ENCODE data around the gene IFNA5. TPM values are rescaled to one million over a fixed set of nuclear protein-coding genes. Genes with fewer than 3 reads are reported as not detected.

Gene IFNA5
- polyA plus RNA-seq, 1 experiment, result not detected

GRCh38 chr9:21294364-21294774 lies 10.7 kb downstream of the IFNA5 start:
- ChIA-PET POLR2A (no interaction called here), CTCF (no interaction called here)
- peaks cover 3% of the 10 kb centered on the region; the same call in 1 of the 2 replicates for H3K27me3 ChIP-seq (ENCODE audit: control insufficient read depth, insufficient read depth, low read length)
- DNase-seq (ENCODE audit: low read depth), result no peak
- H3K4me3 ChIP-seq (ENCODE audit: low read depth, low read length), result no peak overlapping the region
- no peak for TF ChIP-seq CTCF (IDR thresholded peaks at IDR 0.05; ENCODE audit: insufficient read depth, low read depth, low read length)
- no peaks in the 10 kb centered on the region for H3K36me3 ChIP-seq (ENCODE audit: control insufficient read depth, insufficient read depth, low read length)

- H3K4me3 ChIP-seq (ENCODE audit: low read depth, low read length), result no peak overlapping the region
- CTCF ChIA-PET, result no interaction called here
- peaks cover 3% of the 10 kb centered on the region; the same call in 1 of the 2 replicates for H3K27me3 ChIP-seq (ENCODE audit: control insufficient read depth, insufficient read depth, low read length)
- POLR2A ChIA-PET, result no interaction called here
- no peaks in the 10 kb centered on the region for H3K36me3 ChIP-seq (ENCODE audit: control insufficient read depth, insufficient read depth, low read length)
- no peak for TF ChIP-seq CTCF (IDR thresholded peaks at IDR 0.05; ENCODE audit: insufficient read depth, low read depth, low read length)
- no peak for DNase-seq (ENCODE audit: low read depth)
Measured at GRCh38 chr9:21289848-21290247, 15.3 kb downstream of the IFNA5 start.

DNA sequence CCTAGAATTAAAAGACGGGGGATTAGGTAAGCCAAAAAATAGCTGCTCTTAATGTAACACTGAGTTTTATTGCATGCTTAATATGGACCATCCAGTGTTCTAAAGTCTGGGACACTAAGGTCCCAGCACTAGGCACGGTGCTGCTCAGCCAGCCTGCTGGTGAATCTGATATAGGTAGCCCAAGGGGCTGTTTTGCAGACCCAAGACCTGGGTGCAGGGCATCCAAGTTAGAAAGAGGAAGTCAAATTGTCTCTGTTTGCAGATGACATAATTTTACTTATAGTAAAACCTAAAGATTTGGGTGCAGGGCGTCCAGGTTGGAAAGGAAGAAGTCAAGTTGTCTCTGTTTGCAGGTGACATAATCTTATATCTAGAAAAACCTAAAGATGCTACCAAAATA lies 17.8 kb downstream of the IFNA5 start:
- CTCF ChIA-PET, result no interaction called here
- no peak for TF ChIP-seq CTCF (IDR thresholded peaks at IDR 0.05; ENCODE audit: insufficient read depth, low read depth, low read length)

GRCh38 chr9:21286659-21287058 lies 18.5 kb downstream of the IFNA5 start:
- Histone ChIP-seq H3K36me3 (ENCODE audit: control insufficient read depth, insufficient read depth, low read length) (no peaks in the 10 kb centered on the region), H3K4me3 (ENCODE audit: low read depth, low read length) (no peak overlapping the region), H3K27me3 (ENCODE audit: control insufficient read depth, insufficient read depth, low read length) (peaks cover 3% of the 10 kb centered on the region; the same call in 1 of the 2 replicates)
- ChIA-PET CTCF (no interaction called here), POLR2A (no interaction called here)
- DNase-seq (ENCODE audit: low read depth), result no peak
- no peak for TF ChIP-seq CTCF (IDR thresholded peaks at IDR 0.05; ENCODE audit: insufficient read depth, low read depth, low read length)

More for the DNA sequence above, 17.8 kb downstream of the IFNA5 start:
- H3K4me3 ChIP-seq (ENCODE audit: low read depth, low read length), result no peak overlapping the region
- POLR2A ChIA-PET, result no interaction called here
- no peaks in the 10 kb centered on the region for H3K36me3 ChIP-seq (ENCODE audit: control insufficient read depth, insufficient read depth, low read length)
- no peak for DNase-seq (ENCODE audit: low read depth)
- H3K27me3 ChIP-seq (ENCODE audit: control insufficient read depth, insufficient read depth, low read length), result peaks cover 3% of the 10 kb centered on the region; the same call in 1 of the 2 replicates

- Histone ChIP-seq H3K4me3 (ENCODE audit: low read depth, low read length) (no peak overlapping the region), H3K36me3 (ENCODE audit: control insufficient read depth, insufficient read depth, low read length) (no peaks in the 10 kb centered on the region), H3K27me3 (ENCODE audit: control insufficient read depth, insufficient read depth, low read length) (peaks cover 3% of the 10 kb centered on the region; the same call in 1 of the 2 replicates)
- ChIA-PET POLR2A (no interaction called here), CTCF (no interaction called here)
- no peak for DNase-seq (ENCODE audit: low read depth)
- no peak for TF ChIP-seq CTCF (IDR thresholded peaks at IDR 0.05; ENCODE audit: insufficient read depth, low read depth, low read length)
Measured at GRCh38 chr9:21286099-21286498, 19.0 kb downstream of the IFNA5 start.

All from BJ (cell line).